HG03103 (cell line): ENCODE measurements around the gene DPP6.
"Not testable (repeated sequence)": the region's sequence is repeated elsewhere in the genome, so short reads cannot be mapped to it uniquely, and the experiment has no call there.

Source experiments
- ATAC-seq: cut with Tn5 transposase; IDR thresholded peaks from one replicate; pipeline ENCODE4 v1.9.1; 2021; ENCODE audit warnings: low read depth; ENCODE audit not compliant: unreplicated experiment

DPP6 gene

GRCh38 chr7:154640266-154640865, 588.2 kb downstream of the DPP6 start:
- ATAC-seq = no peak

DNA sequence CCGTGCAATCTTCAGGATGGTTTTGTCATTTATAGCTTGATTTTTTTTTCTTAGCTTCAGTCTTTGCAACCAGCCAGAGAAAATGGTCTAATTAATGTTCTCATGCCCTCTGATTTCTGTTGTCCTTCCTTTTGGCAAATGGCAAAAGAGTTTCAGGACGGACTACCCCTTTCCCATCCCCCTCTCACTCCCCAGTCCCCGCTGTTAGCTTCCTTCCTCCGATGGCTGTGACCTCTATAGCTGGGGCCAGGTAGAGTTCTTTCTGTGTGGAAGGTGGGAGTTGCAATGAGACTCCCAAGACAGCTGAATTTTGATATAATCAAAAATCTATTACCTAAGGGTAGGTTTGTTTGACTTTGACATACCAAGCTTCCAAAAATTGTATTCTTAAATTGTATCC, 588.7 kb downstream of the DPP6 start:
- no peak for ATAC-seq

DNA sequence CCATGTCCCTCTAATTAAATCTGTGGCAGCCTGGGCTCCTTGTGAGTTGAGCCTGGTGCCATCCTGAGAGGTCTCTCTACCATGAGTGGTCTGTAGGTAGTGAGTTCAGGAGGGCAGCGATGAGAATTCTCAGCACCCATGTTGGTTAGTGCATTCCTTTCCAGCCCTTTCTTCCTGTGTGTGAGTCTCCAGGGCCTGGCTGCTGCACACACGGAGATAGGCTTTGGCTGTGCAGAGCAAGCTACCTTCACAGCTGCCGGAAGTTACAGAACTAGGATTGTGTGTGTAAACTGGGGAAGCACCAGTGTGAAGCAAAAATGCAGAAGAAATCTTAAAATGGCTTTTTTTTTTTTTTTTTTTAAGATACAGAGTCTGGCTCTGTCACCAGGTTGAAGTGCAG, 592.2 kb downstream of the DPP6 start:
- no peak for ATAC-seq

DNA sequence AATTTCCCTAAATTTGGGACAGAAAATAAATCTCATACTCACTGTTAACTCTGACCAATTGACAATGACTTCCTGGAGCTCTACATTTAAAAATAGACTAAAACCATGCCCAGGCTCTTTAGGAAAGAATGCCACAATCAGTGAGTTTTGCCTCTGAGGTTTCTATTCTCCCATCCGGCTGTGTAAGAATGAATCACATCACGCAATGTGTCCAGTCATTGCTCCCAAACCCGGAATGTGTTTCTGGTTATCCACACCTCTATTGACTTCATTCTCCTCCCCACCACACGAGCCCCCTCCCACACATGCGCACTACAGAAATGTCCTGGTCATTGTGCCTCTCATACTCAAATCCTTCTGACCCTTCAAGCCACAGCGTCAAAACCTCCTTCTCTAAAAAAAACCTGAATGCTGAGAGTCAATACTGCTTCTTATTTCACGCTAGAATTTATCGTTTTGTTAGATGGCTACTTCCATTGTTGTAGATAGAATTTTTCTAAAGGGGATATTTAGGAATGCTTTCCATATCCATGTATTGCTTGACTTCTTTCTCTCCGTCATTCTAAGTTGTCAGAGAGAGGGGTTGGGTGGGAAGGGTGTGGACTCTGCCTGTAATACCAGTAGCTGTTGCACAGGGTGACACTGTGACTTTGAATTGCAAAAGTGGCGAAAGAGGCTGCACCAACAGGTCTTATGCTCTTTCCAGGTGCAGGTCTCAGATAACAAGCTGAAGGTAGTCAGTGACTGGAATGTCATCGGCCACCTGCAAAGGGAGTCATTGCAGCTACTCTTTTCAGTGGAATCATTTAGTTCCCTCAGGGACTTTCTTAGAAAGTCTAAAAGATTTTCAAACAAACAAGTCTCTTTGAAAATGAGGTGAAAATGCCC, 594.2 kb downstream of the DPP6 start:
- no peak for ATAC-seq

- no peak for ATAC-seq
Observed at GRCh38 chr7:154647625-154648024, 595.4 kb downstream of the DPP6 start.

DNA sequence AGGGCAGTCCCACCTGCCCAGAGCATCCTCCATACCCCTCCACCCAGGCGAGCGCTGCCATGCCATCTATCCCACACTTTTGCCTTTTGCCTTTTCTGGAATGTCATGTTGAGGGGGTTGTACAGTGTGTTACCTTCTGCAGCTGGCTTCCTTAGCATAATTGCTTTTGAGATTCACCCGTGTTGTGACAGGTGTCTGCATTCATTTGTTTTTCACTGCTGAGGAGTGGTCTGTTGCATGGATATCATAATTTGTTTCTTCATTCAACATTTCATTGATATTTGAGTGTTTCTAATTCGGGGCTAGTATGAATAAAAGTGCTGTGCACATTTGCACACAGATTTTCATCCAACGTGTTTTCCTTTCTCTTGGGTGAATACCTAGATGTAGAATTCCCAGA, 596.8 kb downstream of the DPP6 start:
- no peak for ATAC-seq

- no peak for ATAC-seq
Observed at GRCh38 chr7:154649434-154649833, 597.2 kb downstream of the DPP6 start.

DNA sequence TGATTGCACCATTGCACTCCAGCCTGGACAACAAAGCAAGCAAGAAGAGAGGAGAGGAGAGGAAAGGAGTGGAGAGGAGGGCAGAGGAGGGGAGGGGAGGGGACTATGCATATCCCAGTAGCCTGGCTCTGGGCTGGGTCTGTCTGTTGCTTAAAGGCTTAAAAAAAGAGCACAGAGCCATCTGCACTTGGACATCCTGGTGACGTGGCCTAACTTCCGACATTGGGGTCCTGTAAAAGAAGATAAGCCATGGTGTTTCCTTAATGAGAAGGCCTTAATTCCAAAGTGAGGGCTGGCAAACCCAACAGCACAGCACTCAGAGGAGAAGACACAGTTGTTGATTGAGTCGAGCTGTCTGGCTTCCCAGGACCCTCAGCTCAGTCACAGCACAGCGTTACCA, 598.1 kb downstream of the DPP6 start:
- ATAC-seq = no peak

GRCh38 chr7:154651501-154651900, 599.3 kb downstream of the DPP6 start:
- ATAC-seq = no peak

- no peak for ATAC-seq
Observed at GRCh38 chr7:154652564-154652963, 600.4 kb downstream of the DPP6 start.

DNA sequence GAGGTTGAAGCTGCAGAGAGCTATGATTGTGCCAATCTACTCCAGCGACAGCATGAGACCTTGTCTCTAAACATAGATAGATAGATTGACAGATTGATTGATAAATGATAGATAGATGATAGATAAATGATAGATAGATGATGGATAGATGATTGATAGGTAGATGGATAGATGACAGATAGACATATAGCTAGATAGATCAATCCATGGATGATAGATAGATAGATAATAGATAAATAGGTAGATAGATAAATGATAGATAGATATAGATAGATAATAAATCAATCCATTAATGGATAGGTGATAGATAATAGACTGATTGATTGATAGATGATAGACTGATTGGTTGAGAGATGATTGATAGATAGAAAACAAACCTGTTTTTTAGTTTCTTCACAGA, 601.1 kb downstream of the DPP6 start:
- no peak for ATAC-seq

DNA sequence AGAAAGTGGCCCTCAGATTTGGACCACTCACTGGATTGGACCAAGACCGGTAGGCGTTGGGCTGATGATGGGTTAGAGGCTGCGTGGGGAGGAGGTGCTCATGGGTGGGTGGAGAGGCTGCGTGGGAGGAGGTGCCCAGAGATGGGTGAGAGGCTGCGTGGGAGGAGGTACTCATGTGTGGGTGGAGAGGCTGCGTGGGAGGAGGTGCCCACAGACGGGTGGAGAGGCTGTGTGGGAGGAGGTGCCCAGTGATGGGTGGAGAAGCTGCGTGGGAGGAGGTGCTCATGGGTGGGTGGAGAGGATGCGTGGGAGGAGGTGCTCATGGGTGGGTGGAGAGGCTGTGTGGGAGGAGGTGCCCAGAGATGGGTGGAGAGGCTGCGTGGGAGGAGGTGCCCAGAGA, 604.4 kb downstream of the DPP6 start:
- no peak for ATAC-seq

GRCh38 chr7:154666768-154667167, 614.6 kb downstream of the DPP6 start:
- no peak for ATAC-seq

DNA sequence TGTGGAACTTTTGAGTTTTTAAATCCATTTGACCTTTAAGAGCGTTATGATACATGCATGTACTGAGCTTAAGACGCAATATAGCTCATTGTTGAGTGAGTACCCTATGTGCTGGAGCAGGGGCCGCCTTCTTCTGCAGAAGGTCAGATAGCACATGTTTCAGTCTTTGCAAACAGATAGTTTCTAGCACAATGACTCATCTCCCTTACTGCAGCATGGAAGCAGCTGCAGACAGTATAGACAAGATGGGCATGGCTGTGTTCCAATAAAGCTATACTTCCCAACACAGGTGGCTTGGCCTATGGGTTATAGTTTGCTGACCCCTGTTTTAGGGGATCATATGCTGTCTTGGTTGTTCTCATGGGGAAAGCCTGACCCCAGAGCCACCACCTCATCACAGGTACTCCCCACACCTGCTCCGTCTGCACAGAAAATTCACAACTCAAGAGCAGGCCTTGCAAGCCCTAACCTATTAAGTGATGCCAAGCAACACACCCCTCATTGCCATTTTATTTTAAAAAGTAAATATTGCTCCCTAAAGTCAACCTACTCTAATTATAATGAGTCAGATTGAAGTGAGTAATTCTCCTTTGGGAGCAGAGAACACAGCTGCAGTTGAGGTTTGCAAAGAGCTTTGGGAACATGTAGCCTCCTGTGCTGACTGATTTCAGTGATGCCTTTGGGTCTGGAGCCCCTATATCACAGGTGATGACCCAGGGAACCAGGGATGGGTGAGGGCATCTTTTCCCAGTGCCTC, 620.6 kb downstream of the DPP6 start:
- ATAC-seq = no peak

DNA sequence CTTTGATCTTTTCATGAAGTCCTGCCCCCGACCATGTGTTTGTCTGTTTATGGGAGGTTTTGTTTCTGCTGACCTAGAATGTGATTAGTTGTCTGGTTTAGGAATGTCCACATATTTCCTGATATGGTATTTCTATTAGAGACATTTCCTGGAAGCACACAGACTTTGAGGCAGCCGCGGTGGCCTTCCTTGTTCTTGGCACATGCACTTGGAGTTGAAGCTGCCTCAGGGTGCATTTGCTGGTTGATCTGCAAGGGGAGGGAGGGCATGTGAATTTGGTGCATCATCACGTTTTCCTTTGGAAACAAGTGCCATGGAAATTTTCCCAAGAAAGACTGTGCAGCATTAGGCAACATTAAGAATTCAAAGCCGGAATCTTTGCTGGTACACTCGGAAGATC, 622.0 kb downstream of the DPP6 start:
- no peak for ATAC-seq

DNA sequence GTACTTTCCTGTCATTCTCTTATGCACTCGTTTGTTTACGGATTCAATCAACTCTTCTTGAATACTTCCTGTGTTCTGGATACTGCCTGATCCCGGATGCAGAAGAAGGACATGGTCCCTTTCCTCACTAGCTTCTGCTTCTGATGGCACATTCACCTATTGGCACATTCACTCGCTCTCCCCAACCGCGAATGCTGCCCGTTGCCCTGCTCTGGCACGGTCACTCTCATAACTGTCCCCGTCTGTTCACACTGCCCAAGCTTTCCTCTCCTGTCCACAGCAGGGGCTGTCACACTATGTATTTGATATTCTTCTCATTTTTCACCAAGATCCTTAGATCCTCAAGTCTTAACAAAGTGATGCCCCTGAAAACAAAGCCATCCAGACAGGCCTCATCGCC, 623.4 kb downstream of the DPP6 start:
- ATAC-seq = no peak

GRCh38 chr7:154676033-154676421, 623.8 kb downstream of the DPP6 start:
- not testable (repeated sequence) for ATAC-seq

DNA sequence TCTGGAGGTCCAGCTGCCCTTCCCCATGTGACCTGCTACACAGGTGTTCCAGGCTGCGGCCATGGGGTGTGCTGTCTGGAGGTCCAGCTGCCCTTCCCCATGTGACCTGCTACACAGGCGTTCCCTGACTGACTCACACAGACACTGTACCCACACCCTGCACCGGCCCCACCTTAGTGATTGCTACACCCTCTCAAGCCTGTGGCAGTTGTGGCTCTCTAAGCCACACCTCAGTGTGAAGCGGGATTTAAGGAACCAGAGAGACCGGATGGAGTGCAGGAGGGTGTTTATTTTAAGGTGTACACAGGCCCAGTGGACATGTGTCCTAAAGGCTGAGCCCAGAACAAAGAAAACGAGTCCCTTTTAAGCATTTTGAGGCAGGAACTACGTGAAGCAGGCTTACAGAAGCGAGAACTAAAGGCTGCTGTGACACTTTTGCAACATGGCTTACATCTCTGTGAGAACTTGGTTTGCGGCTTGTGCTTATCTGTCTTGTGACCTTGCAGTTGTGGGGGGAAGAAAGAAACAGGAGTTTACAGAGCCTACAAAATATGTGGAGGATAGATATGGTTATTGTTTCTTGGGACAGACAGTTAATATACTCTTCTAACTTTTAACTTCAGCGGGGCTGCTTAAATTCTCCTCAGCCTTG, 624.4 kb downstream of the DPP6 start:
- no peak for ATAC-seq

DNA sequence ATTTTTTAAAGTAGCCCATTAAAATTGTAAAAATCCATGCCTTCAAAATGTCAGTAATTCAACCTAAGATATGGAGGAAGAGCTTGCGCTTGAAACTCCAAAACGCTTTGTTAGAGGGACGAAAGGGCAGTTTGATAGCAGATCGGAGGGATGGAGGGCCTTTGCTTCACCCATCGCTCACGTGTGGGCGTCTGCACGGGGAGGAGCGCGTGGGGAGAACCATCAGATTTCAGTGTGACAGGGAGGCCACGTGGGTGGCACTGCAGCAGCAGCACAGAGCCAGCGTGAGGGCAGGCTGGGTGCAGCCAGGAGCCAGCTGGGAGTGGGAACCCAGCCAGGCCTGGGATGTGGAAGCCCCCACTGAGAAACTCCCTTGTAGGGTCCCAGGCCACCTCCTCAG, 625.3 kb downstream of the DPP6 start:
- ATAC-seq = no peak

DNA sequence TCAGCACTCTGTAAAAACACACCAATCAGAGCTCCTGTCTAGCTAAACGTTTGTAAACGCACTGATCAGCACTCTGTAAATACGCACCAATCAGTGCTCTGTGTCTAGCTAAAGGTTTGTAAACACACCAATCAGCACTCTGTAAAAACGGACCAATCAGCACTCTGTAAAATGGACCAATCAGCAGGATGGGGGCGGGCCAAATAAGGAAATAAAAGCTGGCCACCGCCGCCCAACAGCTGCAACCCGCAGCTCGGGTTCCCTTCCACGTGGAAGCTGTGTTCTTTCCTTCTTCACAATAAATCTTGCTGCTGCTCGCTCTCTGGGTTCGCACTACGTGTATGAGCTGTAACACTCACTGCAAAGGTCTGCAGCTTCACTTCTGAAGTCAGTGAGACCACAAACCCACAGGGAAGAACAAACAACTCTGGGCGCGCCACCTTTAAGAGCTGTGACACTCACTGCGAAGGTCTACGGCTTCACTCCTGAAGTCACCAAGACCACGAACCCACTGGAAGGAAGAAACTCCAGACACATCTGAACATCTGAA, 625.9 kb downstream of the DPP6 start:
- ATAC-seq = not testable (repeated sequence)
